Upper lobe of left lung (tissue), 4 donors: Measurements from ENCODE around the gene MYADML2.

ENCODE experiments used
- CTCF ChIP-seq, 6 experiments: fragments of 450-650 bp in 4 of 6; fragments of 200-600 bp in 2 of 6; sonication (generic) in 2 of 6; IDR thresholded peaks; one replicate each; pipeline ENCODE4 v1.5.1; 2016 to 2019; ENCODE audit warnings: antibody characterized with exemption in 6 of 6
- EP300 ChIP-seq, 4 donors: sonication (generic); formaldehyde crosslinking; IDR thresholded peaks; one replicate each; pipeline ENCODE4 v1.5.1; 2017; ENCODE audit warnings: antibody characterized with exemption in 4 of 4, control low read depth in 2 of 4
- POLR2A ChIP-seq, 4 donors: fragments of 450-650 bp; IDR thresholded peaks; one replicate each; pipeline ENCODE4 v1.5.1; 2016 to 2017; ENCODE audit warnings: antibody characterized with exemption in 4 of 4, mild to moderate bottlenecking in 2 of 4
- POLR2AphosphoS5 ChIP-seq, 2 donors: sonication (generic); formaldehyde crosslinking; IDR thresholded peaks; one replicate each; pipeline ENCODE4 v1.5.1; 2017; ENCODE audit warnings: antibody characterized with exemption in 2 of 2

GRCh38 chr17:81995463-81996231 lies 48.6 kb upstream of the MYADML2 start:
- TF ChIP-seq CTCF (IDR thresholded peaks at IDR 0.05), result no peak
- no peak for TF ChIP-seq POLR2AphosphoS5 (IDR thresholded peaks at IDR 0.05)
- TF ChIP-seq POLR2A (IDR thresholded peaks at IDR 0.05), result no peak
- TF ChIP-seq EP300 (IDR thresholded peaks at IDR 0.05), result no peak
